HG02678 (cell line): Measurements from ENCODE around the gene TADA2A.

Experiments
- ATAC-seq: cut with Tn5 transposase; IDR thresholded peaks from one replicate; pipeline ENCODE4 v1.9.1; 2021; ENCODE audit warnings: mild to moderate bottlenecking, moderate library complexity; ENCODE audit not compliant: unreplicated experiment

TADA2A gene

DNA sequence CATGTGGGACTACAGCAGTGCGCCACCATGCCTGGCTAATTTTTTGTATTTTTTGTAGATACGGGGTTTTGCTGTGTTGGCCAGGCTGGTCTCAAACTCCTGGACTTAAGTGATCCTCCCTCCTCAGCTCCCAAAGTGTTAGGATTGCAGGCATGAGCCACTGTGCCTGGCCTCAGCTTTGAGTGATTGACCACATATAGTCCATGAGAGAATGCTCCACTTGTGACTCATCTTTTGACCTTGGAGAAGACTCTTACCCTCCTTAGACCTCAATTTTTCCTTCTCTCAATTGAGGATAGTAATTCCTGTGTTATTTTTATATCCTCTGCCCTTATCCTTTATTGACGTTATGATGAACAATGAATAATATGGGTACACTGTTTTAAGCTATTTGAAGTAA, 52.1 kb downstream of the TADA2A start:
- no peak for ATAC-seq

DNA sequence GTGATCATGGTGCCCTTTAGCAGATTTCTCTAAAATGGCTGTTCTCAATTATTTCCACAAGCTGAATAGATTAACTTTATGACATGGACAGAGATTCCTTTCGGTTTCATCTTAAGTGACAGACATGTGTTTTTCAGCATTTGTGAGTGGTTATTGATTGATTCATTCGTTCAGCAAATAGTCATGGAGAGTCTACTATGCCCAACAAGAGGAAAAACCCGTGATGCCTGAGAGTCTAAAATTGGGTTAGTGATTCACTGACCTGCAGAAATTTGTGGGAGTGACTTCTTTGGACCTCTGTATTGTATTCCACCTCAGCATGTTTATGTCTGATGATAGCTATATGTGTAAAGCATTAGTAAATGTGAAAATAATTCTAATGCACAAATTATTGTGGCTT, 55.0 kb downstream of the TADA2A start:
- ATAC-seq, result no peak

DNA sequence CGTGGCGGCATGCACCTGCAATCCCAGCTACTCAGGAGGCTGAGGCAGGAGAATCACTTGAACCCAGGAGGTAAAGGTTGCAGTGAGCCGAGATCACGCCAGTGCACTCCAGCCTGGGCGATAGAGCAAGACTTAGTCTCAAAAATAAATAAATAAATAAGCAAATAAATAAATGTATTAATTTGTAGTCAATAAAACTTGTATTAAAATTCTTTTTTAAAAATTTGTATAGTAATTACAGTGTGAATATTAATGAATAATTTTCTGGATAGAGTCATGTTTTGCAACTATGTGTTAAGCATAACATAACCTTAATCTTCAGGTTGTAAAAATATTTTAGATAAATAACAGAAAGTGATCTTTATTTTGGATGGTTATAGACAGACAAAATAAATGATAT, 55.8 kb downstream of the TADA2A start:
- ATAC-seq, result no peak

DNA sequence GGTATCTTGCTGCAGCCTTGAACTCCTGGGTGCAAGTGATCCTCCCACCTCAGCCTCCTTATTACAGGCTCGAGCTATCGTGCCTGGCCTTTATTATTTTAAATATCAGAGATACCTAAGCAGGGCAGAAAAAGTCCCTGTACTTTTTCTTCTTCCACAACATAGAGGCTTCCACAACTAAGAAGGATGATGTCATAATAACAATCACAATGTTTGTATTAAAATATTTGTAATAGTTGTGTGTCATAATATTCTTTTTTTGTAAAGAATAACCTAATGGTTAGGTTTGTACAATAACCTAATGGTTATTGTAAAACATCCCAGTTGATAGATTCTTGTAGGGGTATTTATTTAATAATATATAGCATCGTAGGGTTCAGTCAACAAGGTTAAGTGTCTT, 56.4 kb downstream of the TADA2A start:
- ATAC-seq, result no peak

DNA sequence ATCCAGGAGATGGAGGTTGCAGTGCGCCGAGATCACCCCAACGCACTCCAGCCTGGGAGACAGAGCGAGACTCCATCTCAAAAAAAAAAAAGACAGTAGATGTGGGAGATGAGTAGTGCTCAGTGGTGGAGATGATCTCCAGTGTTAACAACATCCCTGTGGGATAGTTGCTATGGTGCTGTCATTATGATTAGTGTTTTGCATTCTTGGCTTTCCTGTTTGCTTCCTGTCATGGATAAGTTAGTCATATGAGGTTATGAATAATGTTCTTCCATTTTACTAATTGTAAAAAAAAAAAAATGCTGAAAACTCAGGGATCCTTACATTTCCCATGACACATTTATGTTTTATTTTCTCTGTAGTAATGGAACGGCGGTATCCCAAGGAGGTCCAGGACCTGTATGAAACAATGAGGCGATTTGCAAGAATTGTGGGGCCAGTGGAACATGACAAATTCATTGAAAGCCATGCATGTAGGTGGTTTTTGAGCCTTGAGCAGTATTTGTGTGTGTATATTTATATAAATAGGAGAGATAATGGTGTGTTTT, 58.5 kb downstream of the TADA2A start:
- no peak for ATAC-seq

DNA sequence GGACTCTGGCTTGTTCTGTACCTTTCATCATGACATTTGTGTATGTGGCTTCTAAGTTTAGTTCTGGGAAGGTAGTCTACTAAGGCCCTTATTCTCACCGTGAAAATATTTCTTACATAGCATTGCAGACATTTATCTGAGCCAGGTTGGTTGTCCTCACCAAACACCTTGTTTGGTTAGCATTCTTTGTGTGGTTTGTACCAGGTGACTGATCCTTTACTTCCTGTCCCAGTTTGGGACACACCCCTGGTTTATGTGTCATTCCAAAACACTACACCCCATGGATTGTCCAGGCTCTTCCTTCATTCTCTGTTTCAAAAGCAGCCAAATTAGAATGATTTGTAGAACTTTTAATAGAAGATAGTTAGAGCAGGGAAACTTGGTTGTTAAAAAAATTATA, 59.8 kb downstream of the TADA2A start:
- ATAC-seq, result no peak

DNA sequence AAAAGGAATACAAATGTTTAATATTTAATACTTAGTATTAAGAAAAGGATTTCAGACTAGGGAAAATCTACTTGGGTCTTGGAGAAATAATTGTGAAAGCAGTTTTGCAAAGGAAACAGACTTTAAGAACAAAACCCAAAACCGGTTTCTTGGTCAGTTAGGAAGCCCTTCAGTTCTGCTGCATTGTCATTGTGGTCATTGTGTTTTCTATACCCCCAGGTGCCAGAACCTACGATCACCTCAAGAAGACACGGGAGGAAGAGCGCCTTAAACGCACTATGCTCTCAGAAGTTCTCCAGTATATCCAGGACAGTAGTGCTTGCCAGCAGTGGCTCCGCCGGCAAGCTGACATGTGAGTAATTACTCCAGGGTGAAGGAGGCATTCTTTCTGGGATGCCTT, 63.5 kb downstream of the TADA2A start:
- no peak for ATAC-seq

DNA sequence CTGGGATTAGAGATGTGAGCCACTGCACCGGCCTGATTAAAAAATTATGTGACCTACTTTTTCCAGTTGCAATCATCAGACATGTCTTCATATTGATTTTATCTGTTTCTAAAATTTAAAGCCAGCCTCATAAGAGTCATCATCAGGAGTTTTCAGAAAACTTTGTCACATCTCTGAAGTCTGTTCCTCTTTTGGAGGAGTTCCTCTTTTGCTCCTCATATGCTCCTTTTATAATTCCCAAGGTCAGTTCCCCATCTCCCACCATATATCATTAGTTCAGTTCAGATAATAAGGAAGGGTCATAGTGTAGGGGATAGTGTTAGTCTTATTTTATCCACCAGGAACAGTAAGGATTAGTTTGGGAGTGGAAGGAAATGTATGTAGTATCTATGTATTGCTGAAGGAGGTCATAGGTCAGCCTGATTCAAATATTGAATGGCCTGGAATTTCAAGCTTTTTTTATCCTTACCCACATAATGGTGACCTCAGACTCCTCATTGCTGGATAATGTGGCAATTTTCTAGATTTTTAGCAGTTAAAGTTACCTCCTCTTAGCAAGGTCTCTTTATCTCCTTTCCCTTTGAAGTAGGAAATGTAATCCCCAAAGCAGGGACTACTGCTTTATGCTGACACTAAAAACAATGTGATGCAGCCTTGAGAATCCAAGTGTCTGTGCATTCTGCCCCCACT, 69.2 kb downstream of the TADA2A start:
- no peak for ATAC-seq

DNA sequence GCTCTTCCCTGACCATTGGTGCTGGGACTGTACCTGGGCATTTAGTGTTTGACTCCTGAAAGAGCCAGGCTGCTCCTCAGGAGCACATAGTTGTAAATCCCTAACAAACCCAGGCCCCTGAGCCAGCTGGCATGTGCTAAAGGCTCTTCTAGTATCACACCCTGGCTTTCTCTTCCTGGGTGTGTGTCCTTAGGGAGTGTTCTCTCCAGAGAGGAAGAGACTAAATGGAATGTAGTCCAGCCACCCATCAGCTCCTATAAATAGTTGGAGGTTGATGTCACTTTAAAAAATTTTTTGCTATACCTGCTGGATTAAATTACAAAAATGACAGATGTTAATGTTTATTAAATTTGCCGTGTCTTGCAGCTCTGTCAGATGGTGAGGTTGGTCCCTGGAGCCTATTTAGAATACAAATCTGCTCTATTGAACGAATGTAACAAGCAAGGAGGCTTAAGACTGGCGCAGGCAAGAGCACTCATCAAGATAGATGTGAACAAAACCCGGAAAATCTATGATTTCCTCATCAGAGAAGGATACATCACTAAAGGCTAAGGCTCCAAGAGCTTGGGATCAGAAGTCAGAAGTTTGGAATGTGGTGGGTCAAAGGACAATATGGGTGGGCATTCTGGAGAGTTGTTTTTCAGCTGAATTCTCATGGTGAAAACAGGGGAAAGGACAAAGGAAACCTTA, 69.9 kb downstream of the TADA2A start:
- ATAC-seq, result no peak

DNA sequence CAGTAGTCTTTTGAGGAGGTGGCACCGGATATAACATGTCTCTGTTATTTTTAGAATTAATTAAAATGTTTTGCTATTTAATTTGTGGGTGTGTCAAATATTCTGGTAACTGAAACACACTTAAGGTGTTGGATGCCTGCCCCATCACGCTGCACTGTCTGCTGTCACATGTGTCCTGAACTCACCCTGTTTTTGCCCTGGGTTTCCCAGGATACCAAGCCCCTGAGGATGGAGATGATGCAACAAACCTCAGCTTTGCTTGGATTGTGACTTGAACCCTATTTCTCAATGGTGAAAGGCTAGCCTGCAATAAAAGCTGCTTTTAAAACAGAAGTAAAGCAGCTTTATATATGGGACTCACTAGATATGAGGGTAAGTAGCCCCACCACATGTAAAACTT, 71.5 kb downstream of the TADA2A start:
- ATAC-seq, result no peak

DNA sequence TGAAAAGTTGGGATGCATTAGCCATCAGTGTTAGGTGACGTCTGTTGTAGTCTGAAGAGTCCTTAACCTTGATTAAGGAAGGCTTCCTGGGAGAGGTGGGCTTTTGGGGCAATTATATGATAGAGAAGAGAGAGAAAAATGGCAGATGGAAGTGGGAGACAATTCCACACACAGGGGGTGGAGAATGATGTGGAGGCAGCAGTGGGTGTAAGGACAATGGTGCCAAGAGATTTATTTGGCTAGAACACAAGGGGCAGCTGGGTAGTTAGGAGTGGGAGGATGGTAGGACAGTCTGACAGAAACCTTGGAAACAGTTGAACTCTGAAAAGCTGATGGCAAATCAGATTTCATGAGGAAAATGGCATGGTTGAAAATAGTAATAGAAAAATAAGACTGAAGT, 72.3 kb downstream of the TADA2A start:
- no peak for ATAC-seq

DNA sequence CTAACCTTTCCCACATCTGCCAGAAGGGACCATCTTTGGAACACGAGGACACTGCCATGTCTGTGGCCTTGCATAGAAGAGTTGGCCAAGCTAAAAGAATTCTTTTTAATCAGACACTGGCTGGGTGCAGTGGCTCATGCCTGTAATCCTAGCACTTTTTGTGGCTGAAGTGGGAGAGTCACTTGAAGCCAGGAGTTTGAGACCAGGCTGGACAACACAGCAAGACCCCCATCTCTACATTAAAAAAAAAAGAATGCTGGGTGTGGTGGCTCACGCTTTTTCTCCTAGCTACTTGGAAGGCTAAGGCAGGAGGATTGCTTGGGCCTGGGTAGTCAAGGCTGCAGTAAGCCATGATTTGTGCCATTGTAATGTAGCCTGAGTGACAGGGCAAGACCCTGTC, 73.7 kb downstream of the TADA2A start:
- no peak for ATAC-seq

DNA sequence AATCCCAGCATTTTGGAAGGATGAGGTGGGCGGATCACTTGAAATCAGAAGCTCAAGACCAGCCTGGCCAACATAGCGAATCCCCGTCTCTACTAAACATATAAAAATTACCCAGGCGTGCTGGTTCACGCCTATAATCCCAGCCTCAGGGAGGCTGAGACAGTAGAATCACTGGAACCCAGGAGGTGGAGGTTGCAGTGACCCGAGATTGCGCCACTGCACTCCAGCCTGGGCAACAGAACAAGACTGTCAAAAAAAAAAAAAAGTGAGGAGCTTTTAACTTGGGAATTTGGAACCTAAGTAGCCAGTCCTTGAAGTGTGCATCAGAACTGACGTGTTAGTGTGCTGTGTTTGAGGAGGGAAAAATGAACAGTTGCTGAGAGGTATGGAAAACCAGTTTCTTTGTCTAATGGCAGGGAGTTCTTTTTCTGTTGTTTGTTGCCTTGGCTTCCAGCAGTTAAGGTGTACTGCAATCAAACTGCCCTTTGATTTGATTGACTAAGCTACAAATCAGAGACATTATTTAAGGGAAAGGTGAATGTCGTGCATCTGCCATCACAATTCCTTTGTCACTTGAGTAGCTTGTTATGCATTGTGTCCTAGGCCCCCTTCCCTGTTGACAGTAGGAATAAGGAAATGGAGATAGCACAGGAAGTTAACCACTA, 74.4 kb downstream of the TADA2A start:
- ATAC-seq, result no peak

DNA sequence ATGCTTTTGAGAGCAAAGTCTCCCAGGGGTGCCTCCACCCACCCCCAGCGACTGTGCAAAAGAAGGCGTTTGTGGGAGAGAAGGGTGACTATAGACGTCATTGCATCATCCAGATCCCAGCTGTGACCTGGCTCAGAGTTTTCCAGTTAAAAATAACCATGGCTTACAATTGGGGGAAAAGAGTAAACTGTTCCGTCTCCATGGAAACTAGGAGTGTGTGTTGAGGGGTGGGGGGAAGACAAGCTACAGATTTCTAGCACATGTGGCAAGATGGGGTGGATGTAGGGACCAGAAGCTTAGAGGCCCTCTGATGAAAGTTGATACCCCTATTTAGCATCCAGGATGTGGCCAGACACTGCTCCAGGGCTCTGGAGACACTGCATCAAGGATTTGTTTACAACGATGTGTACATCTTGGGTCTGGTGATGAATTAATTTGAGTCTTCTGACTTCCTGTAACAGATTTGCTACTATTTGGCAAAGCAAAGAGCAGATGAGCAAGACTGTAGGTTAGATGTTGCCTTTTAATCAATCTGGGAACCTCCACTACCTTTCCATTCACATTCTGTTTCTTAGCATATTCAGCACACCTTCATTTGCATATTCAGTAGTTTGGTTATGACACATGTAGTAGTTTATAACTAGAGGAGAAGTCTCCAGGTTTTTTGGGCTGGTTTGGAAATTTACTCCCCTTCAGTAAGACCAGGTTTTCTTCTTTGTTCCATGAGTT, 76.8 kb downstream of the TADA2A start:
- ATAC-seq, result no peak

DNA sequence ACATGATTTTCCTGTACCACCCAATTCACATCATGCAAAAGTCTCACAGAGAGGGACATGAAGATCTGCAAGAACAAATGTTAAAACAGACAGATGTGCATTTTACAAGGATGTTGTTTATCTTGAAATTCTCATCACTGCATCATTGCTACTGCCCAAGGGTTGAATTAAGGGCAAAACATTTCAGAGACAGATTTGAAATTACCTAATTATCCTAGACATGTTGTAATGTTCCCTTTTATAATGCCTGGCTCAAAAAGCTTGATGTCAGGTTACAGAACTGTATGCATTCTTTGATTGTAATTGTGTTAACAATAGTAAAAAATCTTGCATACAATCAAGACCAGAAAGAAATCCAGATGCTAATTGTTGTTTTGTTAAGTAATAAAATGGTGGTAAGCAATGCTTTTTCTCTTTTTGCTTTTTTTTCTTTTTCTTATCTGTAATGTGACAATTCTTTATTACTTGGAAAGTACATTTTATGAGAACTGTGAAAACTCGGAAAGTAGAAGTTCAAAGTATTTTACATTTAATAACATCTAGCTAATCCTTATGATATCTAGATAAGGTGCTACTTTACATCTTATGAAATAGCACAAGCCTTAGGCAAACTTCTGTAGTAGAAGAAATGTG, 79.4 kb downstream of the TADA2A start:
- ATAC-seq, result no peak

DNA sequence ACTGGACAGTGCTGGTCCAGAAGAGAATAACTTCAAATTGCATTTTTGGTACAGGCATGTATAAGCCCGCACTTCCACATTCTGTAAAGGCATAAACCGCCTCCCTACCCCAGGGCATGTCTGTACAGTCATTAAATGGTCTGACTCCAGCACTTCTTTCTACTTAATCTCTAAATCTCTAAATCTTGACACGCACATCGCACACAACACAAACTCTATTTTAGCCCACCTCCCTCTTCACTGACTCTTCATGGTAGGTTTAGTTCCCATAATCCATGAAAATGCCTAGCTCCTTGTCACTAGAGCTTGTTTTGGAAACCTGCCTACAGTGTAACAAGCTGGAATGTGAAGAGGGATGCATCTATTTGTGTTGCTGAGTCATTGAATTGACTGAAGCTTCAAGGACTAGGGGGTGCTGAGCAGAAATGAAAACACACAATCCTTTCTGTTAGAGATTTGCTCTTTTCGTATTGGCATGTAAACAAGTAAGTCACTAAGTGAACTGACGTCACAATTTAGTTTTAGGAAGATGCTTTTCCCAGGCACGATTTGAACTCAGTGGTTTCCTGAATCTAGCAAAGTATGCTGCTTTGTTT, 81.4 kb downstream of the TADA2A start:
- ATAC-seq, result no peak

DNA sequence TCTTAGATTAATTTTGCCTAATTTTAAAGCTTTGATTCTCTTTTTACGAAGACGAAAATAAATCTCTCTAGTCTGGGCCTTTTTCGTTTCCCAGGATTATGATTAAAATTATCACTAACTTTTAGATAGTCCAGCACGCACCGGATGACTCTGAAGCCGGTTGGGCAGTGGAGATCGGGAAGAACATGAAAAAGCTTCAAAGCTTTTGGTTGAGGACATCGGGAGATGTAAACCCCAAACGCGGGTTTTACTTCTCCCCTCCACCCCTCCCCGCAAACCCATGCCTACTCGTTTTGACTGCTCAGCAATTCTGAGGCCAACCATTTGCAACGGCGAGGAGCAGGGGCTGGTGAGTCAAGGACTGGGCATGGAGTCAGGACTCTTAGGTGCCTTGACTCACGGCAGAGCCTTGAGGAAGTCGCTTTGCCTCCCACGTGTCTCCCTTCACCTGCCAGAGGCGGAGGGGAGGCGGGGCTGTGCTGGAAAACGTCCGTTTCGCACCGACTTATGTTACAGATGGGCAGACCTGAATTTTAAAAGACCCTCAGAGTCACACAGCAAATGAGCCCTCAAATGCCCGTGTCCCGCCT, 82.0 kb downstream of the TADA2A start:
- no peak for ATAC-seq

DNA sequence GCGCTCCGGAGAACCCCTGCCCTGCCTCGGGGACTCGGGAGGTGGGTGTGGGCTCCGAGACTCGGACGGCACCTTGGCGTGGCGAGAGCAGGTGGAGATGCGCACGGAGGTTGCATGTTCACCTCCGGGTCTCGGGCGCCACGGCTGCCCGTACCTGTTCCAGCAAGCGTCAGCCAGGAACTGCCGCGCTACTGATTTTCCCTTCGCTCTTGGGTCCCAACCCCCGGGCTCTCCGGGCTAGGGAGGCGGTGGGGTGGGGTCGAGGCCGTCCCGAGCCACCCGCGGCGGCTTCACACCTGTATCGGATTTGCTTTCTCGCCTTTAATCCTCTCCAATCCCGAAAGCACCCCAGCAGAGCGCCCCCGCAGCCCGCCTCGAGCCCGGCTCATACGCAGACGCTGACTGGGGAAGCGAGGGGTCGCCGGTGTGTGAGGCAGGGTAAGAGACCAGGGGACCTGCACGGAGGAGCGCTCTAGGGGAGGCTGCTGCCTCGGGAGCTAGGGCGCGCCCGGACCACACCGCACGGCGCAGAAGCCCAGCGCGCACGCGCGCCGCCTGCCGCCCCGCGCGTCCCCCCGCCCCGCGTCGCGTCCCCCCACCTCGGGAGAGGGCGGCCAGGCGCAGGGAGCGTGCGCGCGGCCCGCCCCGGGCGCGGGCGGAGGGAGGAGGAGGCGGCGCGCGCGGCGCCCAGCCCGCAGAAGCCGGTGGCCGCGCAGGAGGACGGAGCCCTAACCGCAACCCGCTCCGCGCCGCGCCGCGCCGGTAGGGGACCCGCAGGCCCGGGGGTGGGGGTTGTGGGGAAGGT, 82.7 kb downstream of the TADA2A start, which contains the start of gene DUSP14:
TSS of gene DUSP14 (plus strand) at position 695 of the 805 bp plus-strand sequence. CDS start 22,382 bp downstream, outside the sequence.
- peak; percentile 71 for ATAC-seq

DNA sequence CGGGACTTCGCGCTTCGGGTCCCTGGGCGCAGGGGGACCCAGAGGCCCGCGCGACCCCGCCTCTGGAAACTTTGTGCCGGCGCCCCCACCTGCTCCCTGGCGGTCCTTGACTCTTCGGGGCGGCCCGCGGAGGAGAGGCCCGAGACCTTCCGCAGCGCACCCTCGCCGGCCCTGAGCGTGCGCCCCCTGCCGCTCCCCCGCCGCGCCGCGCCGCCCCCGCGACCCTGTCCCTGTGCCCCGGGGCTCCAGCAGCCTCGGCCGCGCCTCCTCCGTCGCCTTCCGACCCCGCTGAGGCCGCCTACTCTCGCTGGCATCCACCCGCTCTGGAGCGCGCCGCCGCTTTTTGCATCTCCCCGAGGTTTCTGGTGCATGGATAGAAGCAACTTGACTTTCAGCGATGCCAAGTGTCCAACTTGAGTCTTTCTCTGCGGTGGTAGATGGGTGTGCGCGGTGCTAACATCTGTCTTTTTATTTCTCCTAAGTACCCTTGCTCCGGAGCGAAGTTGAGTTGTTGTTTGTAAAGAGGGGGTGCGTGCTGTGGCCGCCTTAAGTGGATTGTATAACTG, 83.4 kb downstream of the TADA2A start:
- ATAC-seq, result peak; percentile 45
